CD4-positive, alpha-beta T cell treated with Interleukin-2 at 100 ng/mL for 4 hours (primary cell): ENCODE measurements around the gene PLCL2.
A peak's percentile ranks its signal among the peaks of the same experiment; 100 is the strongest.
"Not testable (repeated sequence)": the region's sequence is repeated elsewhere in the genome, so short reads cannot be mapped to it uniquely, and the experiment has no call there.

Source experiments
- DNase-seq: peaks from one replicate; pipeline ENCODE4 v3.0.0-alpha.2; 2020; ENCODE audit warnings: low spot score

The PLCL2 gene

DNA sequence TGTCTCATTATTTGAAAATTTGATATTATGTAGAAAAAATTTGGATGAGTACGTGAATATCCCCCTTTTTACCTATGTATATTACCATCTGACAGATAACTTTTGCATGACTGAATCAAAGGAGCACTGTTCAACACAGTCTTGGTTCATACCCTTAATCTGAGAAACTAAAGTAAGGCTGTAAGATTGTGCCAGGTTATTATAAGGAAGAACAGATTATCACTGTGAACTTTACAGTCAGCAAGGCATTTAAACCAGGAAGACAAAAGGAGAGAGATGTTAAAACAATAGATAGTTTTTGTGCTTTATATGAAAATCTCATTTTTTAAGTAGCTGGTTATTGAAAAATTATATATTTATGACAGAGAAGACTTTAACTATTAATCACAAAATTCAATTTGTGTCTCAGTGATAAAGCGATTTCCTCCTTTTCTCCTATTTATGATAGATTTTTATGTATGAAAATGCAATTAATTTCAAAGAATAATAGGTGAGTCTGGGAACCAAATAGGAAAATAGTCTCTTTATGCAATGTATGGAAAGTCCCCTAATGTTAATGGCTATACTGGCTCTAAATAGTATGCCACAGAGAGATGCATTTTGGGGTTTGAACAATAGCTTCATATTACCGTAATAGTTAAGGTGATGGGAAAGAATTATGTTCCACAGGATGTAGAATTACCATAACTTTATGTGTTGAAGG lies 33.4 kb downstream of the PLCL2 start:
- no peak for DNase-seq

DNA sequence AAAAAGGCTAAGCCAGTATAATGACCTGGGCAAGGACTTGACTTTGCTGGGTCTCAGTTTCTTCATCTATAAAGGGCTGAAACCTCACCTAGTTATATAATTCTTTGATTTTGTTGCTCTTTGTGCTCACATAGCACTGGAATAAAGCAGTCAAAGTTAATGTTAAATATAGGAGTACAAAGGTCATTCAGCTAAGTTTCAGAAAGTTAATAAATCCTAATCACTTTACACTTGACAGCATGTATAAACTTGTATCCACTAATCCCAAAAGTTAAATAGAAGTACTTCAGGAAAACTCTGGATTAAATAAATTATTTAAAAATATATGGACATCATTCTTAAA lies 33.9 kb downstream of the PLCL2 start:
- DNase-seq = no peak

DNA sequence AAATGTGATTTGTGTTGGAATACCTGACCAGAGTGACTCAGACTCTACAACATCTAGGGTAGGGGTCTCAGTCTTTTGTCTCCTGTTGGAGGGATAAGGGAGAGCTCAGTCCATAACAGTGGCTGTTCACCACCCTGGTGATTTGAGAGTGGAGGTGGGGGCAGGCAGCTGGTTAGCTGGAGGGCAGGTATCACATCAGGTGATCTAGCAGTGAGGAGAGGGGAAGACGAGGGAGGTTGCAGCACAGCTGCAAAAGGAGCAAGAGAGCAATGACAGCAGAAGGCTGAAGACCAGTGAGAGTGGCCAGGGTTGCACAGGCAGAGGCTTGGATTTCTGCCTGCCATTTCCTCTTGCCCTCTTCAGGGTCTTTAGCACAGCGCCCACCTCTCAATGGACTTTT lies 38.4 kb downstream of the PLCL2 start:
- DNase-seq = no peak

- DNase-seq = no peak
Measured at GRCh38 chr3:16927485-16927884, 42.7 kb downstream of the PLCL2 start.

DNA sequence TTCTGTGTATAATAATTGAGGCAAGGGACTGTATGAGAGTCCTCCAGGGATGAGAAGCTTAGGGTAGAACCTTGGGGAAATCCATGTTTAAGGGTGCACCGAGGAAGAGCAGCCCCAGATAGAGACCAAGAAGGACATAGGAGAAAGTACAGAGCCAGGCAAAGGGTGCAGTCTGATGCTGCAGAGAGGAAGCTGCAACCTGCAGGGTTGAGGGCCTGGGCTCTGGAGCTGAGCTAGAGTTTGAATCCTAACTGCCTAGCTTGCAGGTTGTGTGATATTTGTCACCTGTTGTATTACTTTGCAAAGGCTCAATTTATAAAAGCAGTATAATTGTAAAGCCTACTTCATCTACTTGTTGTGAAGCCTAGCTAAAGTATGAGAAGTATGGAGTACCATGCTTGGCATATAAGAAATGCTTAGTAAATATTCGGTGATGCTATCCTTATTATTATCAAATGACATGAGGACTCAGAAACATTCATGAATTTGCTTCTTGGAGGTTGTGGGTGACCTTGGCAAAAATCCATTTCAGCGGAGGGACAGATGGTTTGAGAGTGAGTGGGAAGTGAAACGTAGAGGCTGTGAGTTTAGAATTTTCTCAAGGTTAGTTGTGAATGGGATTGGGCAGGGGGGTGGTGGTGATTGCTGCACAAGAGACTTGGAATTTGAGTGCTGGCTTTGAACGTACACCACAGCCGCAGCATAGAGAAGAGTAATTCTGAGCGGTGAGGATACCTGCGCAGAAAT lies 43.8 kb downstream of the PLCL2 start:
- no peak for DNase-seq

DNA sequence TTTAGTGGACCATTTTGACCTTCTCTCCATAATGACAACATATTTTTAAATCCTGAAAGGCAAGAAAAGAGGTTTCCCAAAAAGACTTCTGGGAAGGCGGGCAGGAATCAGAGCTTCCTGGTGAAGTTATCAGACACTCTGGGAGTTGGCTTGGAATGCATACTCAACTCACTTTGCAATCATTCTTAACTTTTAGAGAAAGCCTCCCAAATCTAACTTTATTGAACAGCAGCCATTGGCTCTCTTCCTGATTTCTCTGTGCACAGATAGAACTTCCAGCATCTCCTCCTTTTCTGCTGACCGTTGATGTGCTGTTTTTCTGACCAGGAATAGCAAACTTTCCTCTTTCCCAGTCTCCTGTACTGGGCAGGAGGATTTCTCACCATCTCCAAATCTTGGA lies 44.6 kb downstream of the PLCL2 start:
- DNase-seq = no peak

GRCh38 chr3:16932877-16933276 lies 48.1 kb downstream of the PLCL2 start:
- DNase-seq = no peak

- DNase-seq = no peak
Measured at GRCh38 chr3:16935781-16936180, 51.0 kb downstream of the PLCL2 start.

- DNase-seq = peak; percentile 17
Measured at GRCh38 chr3:16936233-16936632, 51.5 kb downstream of the PLCL2 start.

- DNase-seq = no peak
Measured at GRCh38 chr3:16936676-16937230, 52.0 kb downstream of the PLCL2 start.

DNA sequence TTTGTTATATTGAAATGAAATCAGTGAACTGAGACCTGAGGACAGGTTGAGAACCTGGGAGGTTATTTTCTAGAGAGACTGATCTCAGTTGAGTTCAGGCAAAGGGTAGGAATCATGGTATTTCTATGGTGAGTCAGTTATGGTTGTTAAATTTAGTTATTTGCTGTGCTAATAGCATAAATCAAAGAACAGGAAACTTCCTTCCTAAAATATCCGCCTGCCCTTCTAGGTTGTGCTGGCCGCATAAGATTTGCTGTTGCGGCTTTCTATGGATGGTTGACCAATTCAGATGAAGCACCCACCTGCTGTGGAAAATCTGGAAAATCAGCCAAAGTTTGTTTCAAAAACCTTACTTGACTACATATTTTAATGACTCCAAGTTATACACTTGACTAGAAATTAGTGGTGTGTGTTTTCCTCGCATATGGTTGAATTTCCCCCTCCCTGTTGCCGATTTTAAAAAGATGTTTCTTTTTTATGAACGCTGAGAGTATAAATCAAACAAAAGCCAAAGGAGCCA lies 52.6 kb downstream of the PLCL2 start:
- no peak for DNase-seq

DNA sequence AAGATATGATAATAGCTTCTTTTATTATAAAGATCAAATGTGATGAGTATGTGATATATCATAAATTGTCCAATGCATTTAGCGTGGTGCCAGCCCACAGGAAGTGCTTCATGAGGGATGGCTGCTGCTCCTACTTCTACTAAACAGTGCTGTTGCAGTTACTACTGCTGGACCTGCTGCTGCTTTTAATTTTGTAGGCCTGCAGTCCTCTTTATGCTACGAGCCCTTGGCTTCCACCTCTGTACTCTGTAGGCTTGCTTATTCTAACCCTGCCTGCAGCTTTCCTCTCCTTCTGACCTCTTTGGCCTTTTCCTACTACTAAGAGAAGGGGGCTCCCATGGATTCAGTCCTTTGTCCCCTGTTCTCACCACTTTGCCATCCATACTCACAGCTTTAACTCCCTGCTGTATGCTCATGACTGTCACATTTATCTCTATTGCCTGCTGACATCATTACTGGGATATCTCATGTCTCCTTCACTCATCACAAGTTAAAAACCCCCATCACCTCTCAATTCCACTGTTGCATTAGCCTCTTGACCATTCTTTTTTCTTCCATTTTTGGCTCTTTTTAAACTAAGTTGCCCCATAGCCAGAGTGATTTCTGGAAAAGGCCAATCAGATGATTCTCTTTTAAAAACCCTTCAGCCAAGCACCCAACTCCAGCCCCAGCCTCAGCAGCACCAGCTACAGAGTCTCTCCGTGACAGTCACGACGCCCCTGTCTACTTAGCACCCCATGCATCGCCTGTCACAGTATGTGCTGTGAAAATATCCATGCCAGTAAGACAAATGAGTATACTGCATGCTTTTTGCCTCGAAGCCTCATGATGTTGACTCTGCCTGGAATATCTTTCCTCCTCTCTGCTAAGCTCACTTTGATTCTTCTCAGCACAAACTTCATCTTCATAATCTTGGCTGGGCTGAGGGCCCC lies 56.3 kb downstream of the PLCL2 start:
- no peak for DNase-seq

GRCh38 chr3:16942955-16943354 lies 58.2 kb downstream of the PLCL2 start:
- DNase-seq = no peak

GRCh38 chr3:16943857-16944256 lies 59.1 kb downstream of the PLCL2 start:
- no peak for DNase-seq

- DNase-seq = no peak
Measured at GRCh38 chr3:16944356-16944755, 59.6 kb downstream of the PLCL2 start.

- DNase-seq = no peak
Measured at GRCh38 chr3:16945330-16945729, 60.6 kb downstream of the PLCL2 start.

DNA sequence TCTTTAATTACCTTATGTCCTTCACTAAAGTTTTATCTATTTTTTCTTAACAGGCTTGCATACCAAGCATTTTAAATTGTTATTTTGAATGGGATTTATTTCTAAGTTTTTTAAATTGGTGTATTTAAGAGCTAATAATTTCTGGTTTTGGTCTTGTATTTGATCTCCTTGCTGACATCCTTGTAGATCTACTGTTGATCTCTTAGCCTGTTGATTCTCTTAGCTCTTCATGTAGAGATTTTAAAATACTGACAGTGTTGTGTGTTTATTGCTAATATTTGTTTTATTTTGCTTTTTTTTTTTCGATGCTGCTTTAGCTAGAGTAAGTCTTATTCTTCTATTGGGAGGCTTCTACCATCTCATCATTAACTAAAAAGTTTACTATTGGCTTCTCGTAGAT lies 65.5 kb downstream of the PLCL2 start:
- no peak for DNase-seq

DNA sequence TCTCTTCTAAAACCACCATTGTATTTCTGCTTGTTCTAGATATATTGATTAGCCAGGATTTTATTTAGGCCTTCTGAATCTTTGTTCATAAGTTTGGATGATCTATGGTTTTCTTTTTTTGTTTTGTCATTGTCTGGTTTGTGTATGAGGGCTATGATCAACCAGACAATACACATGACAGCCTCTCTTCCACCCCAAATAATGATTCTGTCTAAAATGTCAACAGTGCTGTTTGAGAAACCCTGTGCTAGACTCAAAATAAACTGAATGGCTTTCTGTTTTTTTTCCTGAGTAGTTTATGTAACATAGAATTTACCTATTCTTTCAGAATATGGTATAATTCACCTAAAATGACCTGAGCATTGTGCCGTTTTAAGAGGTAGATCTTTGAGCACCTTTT lies 66.1 kb downstream of the PLCL2 start:
- no peak for DNase-seq

- DNase-seq = not testable (repeated sequence)
Measured at GRCh38 chr3:16957852-16958251, 73.1 kb downstream of the PLCL2 start.

GRCh38 chr3:16960125-16960524 lies 75.4 kb downstream of the PLCL2 start:
- DNase-seq = no peak

DNA sequence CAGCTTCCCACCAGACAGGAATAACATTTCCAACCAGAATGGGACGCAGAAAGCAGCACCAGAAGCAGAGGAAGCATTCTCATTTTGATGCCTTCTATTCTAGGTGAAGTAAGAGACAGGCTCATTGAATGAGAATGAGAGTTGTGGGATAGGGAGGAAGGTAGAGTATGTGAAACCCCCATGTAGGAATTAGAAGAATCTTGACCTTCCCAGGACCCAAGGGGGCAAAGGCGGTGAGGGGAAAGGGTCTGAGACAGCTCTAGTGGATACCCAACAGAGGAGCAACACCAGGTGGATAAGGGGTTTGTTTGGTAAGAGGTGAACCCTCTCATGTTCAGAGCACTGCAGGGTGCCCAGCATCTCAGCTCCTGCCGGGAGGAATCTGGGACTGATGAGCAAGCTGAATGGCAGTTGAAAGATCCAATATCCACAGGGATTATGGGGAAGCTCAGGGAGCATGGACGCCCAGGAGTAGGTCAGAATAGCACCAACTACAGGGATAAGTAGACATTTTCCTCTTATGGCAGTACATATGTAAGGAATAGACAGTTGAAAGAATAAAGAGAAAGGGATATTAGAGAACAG lies 77.0 kb downstream of the PLCL2 start:
- DNase-seq = no peak

DNA sequence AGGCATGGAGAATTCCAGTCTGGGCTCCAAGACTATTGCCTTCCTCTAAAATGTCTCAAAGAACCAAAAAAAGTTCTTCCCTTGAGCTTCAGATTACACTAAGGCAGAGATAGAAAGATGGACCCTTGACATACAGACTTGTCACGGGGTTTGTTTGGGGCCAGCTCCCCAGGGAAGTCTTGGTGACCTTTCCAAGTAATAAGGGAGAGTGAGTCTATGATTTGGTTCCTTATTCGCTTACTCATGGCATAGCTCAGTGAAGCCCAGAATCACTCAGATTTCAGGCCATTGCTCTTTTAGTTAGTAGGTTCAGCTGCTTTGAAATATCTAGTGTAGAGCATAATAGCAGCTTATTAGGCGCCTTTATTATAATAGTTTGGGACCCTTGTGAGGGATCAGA lies 90.3 kb downstream of the PLCL2 start:
- DNase-seq = no peak
